H7 (cell line): Measurements from ENCODE around the gene GAPT. TPM values are rescaled to one million over a fixed set of nuclear protein-coding genes. Genes with fewer than 3 reads are reported as not detected.

Source experiments
- DNase-seq: peaks from one replicate; pipeline ENCODE4 v3.0.0; 2012
- H3K27me3 ChIP-seq: 2 replicates; pipeline ENCODE4 v1.6.0; 2011; ENCODE audit warnings: mild to moderate bottlenecking, low read length; ENCODE audit not compliant: control insufficient read depth, insufficient read depth
- H3K36me3 ChIP-seq: replicated peaks from 2 replicates; pipeline ENCODE4 v1.5.1; 2011; ENCODE audit warnings: low read length; ENCODE audit not compliant: control insufficient read depth, insufficient read depth
- H3K4me3 ChIP-seq: 2 replicates; pipeline ENCODE4 v1.5.1; 2011; ENCODE audit warnings: low read depth, mild to moderate bottlenecking, control low read depth, low read length, moderate library complexity; ENCODE audit not compliant: insufficient read depth
- total RNA-seq: library from RNA; depleted of rRNA; stranded (reverse); fragments of >200 nt; shearing (Covaris generic); gene quantifications from 2 replicates; pipeline ENCODE4 v1.2.3, GENCODE V29; 2014; rRNA removed

The GAPT gene
- not detected in 2 replicates for total RNA-seq

DNA sequence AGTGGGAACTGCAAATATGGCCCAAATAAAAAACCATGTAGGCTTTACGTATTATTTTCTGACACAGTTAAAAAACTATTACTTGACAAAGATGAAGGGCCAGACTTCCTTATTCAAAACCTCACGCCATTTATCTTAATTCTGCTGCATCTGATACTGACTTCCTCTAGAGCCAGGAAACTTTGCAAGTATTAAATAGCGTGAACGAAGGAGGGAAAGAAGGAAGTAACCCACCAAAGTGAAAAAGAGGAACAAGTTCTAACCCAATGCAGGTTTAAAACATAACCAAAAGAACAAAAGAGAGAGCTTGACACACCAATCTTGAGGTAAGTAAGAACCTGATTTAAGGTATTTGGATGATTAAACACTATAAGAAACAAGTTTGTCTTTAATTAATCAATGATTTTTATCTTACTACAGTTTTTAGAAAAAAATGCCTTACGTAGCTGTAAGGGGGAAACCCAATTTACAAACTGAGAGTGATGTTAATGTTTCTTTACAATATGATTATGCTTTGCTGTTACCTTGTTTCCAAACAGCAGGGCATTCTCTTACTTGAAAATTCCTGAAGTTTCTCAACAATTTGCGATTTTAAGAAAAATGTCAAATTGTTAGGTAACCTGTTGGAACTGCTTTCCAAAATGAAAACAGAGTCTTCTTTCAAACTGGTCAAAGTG, at the start of gene GAPT:
Gene GAPT, plus strand, starts transcription at position 220 of the 677 bp plus-strand sequence. CDS start 3,102 bp downstream, outside the sequence.
- no peak for DNase-seq
- no peaks in the 10 kb centered on the region for H3K27me3 ChIP-seq
- H3K4me3 ChIP-seq: no peak within 1 kb of the TSS
- no peaks in the 10 kb centered on the region for H3K36me3 ChIP-seq

DNA sequence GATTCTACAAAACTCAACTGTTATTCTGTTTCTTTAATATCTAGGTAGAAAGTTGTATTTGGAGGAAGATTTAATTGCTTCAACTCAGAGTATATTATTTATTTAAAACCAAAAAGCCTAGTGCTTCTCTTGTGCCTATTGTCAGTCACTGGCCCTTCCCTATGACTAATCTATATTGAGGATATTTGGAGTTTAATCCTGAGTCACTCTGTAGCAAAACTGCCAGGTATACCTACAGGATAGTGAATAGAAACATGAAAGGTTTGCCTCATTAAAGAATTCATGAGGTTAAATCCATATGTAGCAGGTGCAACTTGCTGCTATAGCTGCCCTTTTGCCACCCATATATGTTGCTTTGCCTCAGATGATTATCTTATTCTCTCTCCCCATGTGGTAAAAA, 46.4 kb upstream of the GAPT start:
- H3K36me3 ChIP-seq: no peaks in the 10 kb centered on the region
- H3K27me3 ChIP-seq: no peaks in the 10 kb centered on the region
- DNase-seq: no peak
- no peak overlapping the region for H3K4me3 ChIP-seq

GRCh38 chr5:58446024-58446423, 45.2 kb upstream of the GAPT start:
- DNase-seq: no peak
- Histone ChIP-seq H3K4me3 (no peak overlapping the region), H3K36me3 (no peaks in the 10 kb centered on the region), H3K27me3 (no peaks in the 10 kb centered on the region)

- no peak overlapping the region for H3K4me3 ChIP-seq
- no peak for DNase-seq
- no peaks in the 10 kb centered on the region for H3K27me3 ChIP-seq
These were observed 44.0 kb upstream of the GAPT start for GRCh38 chr5:58447226-58447625.

DNA sequence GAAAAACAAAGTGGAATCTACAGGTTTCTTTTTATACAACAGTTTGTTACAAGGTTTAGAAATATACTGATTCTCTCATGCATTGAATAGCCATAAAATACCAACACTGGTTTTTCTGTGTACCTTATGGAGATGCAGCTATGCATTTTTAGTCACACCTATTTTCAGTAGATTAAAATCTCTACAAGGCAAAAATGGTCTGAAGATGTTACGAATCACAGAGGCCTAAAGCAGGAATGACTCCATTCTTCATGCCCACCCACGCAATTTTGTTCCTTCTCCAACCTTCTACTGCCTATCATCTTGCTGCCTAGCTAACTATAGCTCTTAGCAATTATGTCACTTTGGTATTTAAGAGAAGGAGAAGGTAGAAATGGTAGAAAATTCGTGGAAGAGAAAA, 41.2 kb upstream of the GAPT start:
- Histone ChIP-seq H3K27me3 (no peaks in the 10 kb centered on the region), H3K36me3 (peaks cover 3% of the 10 kb centered on the region), H3K4me3 (no peak overlapping the region)
- no peak for DNase-seq

More at GRCh38 chr5:58447226-58447625, 44.0 kb upstream of the GAPT start:
- no peaks in the 10 kb centered on the region for H3K36me3 ChIP-seq

- Histone ChIP-seq H3K36me3 (peaks cover 8% of the 10 kb centered on the region), H3K4me3 (no peak overlapping the region), H3K27me3 (no peaks in the 10 kb centered on the region)
- no peak for DNase-seq
These were observed 40.2 kb upstream of the GAPT start for GRCh38 chr5:58450811-58451629.

- Histone ChIP-seq H3K36me3 (peaks cover 15% of the 10 kb centered on the region), H3K27me3 (no peaks in the 10 kb centered on the region), H3K4me3 (no peak overlapping the region)
- DNase-seq: no peak
These were observed 39.3 kb upstream of the GAPT start for GRCh38 chr5:58451732-58452565.

GRCh38 chr5:58452566-58453258, 38.5 kb upstream of the GAPT start:
- Histone ChIP-seq H3K27me3 (no peaks in the 10 kb centered on the region), H3K36me3 (peaks cover 20% of the 10 kb centered on the region), H3K4me3 (no peak overlapping the region)
- no peak for DNase-seq

DNA sequence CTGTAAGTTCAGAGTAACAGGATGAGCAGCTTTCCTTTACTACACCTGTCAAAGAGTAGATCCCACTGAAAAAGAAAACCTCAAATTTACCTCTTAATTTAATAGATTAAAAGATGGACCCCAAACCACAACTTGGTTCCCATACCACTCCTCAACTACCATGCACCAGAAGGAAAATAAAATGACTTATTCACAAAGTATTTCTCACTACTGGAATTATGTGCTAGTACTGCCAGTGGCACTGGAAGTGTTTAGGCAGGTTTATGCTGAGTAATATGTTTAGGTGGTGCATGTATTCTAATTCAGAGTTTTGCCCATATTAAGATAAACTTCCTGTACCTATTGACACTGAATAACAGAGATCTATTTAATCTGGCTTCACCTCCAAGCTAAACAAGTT, 37.9 kb upstream of the GAPT start:
- Histone ChIP-seq H3K4me3 (no peak overlapping the region), H3K36me3 (peaks cover 20% of the 10 kb centered on the region), H3K27me3 (no peaks in the 10 kb centered on the region)
- no peak for DNase-seq

DNA sequence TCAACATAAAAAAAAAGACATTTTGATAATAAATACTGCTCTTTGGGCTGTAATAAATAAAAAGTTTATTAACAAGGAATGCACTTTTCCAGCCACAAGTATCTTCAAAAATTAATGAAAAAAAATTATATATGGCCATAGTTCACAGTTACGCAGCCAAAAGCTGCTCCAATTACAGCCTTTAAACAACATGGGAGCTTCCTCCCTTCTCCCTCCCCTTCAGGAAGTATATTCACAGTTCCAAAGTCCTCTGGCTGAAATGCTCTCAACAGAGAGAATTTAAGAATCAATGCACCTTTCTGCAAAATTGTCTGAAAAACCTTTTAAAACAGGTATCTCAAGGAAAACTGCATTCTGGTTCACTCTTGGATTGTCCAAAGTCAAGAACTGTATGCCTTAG, 37.2 kb upstream of the GAPT start:
- H3K4me3 ChIP-seq: no peak overlapping the region
- peaks cover 20% of the 10 kb centered on the region for H3K36me3 ChIP-seq
- no peak for DNase-seq
- H3K27me3 ChIP-seq: no peaks in the 10 kb centered on the region

DNA sequence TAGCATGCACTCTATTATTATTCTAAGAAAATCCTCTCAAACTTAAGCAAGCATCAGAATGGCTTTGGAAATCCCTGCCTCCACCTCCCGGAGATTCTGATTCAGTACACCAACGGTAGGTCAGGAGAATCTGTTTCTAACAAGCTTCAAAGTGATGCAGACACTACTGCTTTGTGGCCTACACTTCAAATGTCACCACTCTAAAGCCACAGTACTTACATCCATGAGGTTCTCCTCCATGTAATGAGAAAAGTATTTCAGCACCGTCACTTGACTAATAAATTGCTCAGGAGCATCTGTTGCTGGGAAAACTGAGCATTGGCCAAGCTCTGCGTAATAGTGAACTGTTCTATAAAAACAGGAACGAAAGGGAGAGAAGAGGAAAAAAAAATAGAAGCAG, 36.2 kb upstream of the GAPT start:
- H3K4me3 ChIP-seq: no peak overlapping the region
- DNase-seq: no peak
- no peaks in the 10 kb centered on the region for H3K27me3 ChIP-seq
- H3K36me3 ChIP-seq: peaks cover 20% of the 10 kb centered on the region

DNA sequence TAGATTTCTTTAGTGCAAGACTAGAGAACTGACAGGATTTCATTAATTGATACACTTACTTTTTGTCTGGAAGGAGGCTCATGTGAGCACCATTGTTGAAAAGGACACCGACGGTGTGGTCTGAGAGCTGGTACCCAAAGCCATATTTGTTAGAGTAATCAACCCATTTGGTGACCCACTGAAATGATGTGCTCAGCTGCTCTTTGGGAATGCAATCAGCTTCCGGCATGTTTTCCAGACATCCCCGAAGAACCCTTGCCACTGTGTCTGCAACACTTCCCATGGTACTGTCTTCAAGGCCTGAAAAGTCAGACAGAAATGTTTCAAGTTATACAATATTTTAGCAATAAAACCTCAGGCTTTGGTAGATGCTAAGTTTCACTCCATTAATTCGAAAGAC, 35.8 kb upstream of the GAPT start:
- no peak overlapping the region for H3K4me3 ChIP-seq
- no peaks in the 10 kb centered on the region for H3K27me3 ChIP-seq
- H3K36me3 ChIP-seq: peaks cover 20% of the 10 kb centered on the region
- no peak for DNase-seq

DNA sequence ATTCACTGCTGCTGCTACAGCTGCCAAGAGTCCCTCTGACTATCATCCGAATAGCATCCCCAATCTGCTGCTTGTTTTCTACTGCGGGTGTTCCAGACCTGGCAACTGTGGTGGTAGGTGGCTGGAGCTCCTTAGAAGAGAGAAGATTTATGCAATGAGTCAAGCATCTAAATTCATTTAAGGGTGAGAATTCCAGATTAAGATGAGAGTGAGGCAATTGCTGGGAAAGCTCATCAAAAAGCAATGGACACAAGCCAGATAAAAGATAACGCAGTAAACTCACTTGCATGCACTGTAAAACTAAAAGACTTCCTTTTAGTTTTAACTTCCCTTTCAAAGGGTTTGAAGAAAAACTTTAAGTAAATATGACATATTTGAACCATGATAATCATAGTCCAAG, 35.2 kb upstream of the GAPT start:
- no peak for DNase-seq
- H3K4me3 ChIP-seq: no peak overlapping the region
- H3K27me3 ChIP-seq: no peaks in the 10 kb centered on the region
- H3K36me3 ChIP-seq: peaks cover 20% of the 10 kb centered on the region

DNA sequence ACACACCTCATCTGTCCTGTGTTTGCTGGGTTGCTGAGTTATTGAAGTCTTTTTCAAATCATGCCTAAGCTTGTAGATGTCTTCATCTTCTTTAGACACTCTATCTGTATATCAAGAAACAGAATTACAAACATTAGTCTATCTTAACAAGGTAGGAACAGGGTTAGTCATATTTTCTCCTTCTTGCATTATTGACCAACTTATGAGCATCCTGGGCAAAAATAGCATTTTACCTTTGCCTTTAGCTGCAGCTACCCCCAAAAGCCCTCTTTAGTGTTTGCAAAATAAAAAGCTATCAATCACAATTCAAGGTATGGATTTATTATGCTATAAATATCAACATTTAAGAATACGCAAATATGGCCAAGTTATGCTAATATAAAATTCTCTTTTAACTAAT, 34.7 kb upstream of the GAPT start:
- no peak for DNase-seq
- H3K4me3 ChIP-seq: no peak overlapping the region
- no peaks in the 10 kb centered on the region for H3K27me3 ChIP-seq
- H3K36me3 ChIP-seq: peaks cover 20% of the 10 kb centered on the region
